IPS-15b (cell line): ENCODE data around the gene DNAJC13.

Source experiments
- H3K27me3 ChIP-seq: one replicate; pipeline ENCODE4 v1.6.1; 2013; ENCODE audit warnings: low read length; ENCODE audit not compliant: control insufficient read depth, insufficient read depth
- H3K36me3 ChIP-seq: one replicate; pipeline ENCODE4 v1.6.1; 2013; ENCODE audit warnings: low read length; ENCODE audit not compliant: control insufficient read depth, insufficient read depth
- H3K4me1 ChIP-seq: one replicate; pipeline ENCODE4 v1.6.1; 2013; ENCODE audit warnings: mild to moderate bottlenecking, low read length; ENCODE audit not compliant: control insufficient read depth, insufficient read depth
- H3K4me3 ChIP-seq: one replicate; pipeline ENCODE4 v1.5.1; 2013; ENCODE audit warnings: low read depth, low read length
- H3K9ac ChIP-seq: one replicate; pipeline ENCODE4 v1.6.1; 2013; ENCODE audit warnings: low read depth, mild to moderate bottlenecking, low read length
- H3K9me3 ChIP-seq: one replicate; pipeline ENCODE4 v1.6.1; 2013; ENCODE audit warnings: mild to moderate bottlenecking, low read length; ENCODE audit not compliant: control insufficient read depth, insufficient read depth

The DNAJC13 gene

GRCh38 chr3:132445817-132446216 is 28.5 kb downstream of the DNAJC13 start:
- no peaks in the 10 kb centered on the region for H3K27me3 ChIP-seq
- H3K9me3 ChIP-seq: no peaks in the 10 kb centered on the region
- H3K4me3 ChIP-seq: no peak overlapping the region
- H3K9ac ChIP-seq: no peak overlapping the region
- no peaks in the 10 kb centered on the region for H3K36me3 ChIP-seq
- H3K4me1 ChIP-seq: no peaks in the 10 kb centered on the region

GRCh38 chr3:132448216-132448961 is 31.1 kb downstream of the DNAJC13 start:
- Histone ChIP-seq H3K36me3 (no peaks in the 10 kb centered on the region), H3K27me3 (no peaks in the 10 kb centered on the region), H3K4me1 (no peaks in the 10 kb centered on the region), H3K9ac (no peak overlapping the region), H3K4me3 (no peak overlapping the region), H3K9me3 (no peaks in the 10 kb centered on the region)

GRCh38 chr3:132456136-132456535 is 38.8 kb downstream of the DNAJC13 start:
- H3K9ac ChIP-seq: no peak overlapping the region
- no peaks in the 10 kb centered on the region for H3K27me3 ChIP-seq
- H3K4me3 ChIP-seq: no peak overlapping the region
- H3K4me1 ChIP-seq: no peaks in the 10 kb centered on the region
- peaks cover 3% of the 10 kb centered on the region for H3K36me3 ChIP-seq
- no peaks in the 10 kb centered on the region for H3K9me3 ChIP-seq

GRCh38 chr3:132456571-132456970 is 39.3 kb downstream of the DNAJC13 start:
- Histone ChIP-seq H3K27me3 (no peaks in the 10 kb centered on the region), H3K4me1 (no peaks in the 10 kb centered on the region), H3K9ac (no peak overlapping the region), H3K9me3 (no peaks in the 10 kb centered on the region), H3K4me3 (no peak overlapping the region), H3K36me3 (peaks cover 3% of the 10 kb centered on the region)

GRCh38 chr3:132457286-132457685 is 40.0 kb downstream of the DNAJC13 start:
- H3K9me3 ChIP-seq: no peaks in the 10 kb centered on the region
- no peaks in the 10 kb centered on the region for H3K27me3 ChIP-seq
- H3K4me3 ChIP-seq: no peak overlapping the region
- peaks cover 3% of the 10 kb centered on the region for H3K36me3 ChIP-seq
- no peak overlapping the region for H3K9ac ChIP-seq
- H3K4me1 ChIP-seq: no peaks in the 10 kb centered on the region

GRCh38 chr3:132459551-132459950 is 42.2 kb downstream of the DNAJC13 start:
- no peak overlapping the region for H3K9ac ChIP-seq
- H3K36me3 ChIP-seq: peaks cover 3% of the 10 kb centered on the region
- H3K4me3 ChIP-seq: no peak overlapping the region
- H3K4me1 ChIP-seq: no peaks in the 10 kb centered on the region
- H3K27me3 ChIP-seq: no peaks in the 10 kb centered on the region
- no peaks in the 10 kb centered on the region for H3K9me3 ChIP-seq

GRCh38 chr3:132461544-132461943 is 44.2 kb downstream of the DNAJC13 start:
- Histone ChIP-seq H3K4me1 (no peaks in the 10 kb centered on the region), H3K36me3 (peaks cover 6% of the 10 kb centered on the region), H3K4me3 (no peak overlapping the region), H3K27me3 (no peaks in the 10 kb centered on the region), H3K9ac (no peak overlapping the region), H3K9me3 (no peaks in the 10 kb centered on the region)

GRCh38 chr3:132464066-132464465 is 46.8 kb downstream of the DNAJC13 start:
- Histone ChIP-seq H3K27me3 (no peaks in the 10 kb centered on the region), H3K36me3 (peaks cover 6% of the 10 kb centered on the region), H3K9ac (no peak overlapping the region), H3K9me3 (no peaks in the 10 kb centered on the region), H3K4me1 (peaks cover 2% of the 10 kb centered on the region), H3K4me3 (no peak overlapping the region)

- Histone ChIP-seq H3K9me3 (no peaks in the 10 kb centered on the region), H3K4me1 (peaks cover 5% of the 10 kb centered on the region), H3K4me3 (no peak overlapping the region), H3K36me3 (peaks cover 8% of the 10 kb centered on the region), H3K27me3 (no peaks in the 10 kb centered on the region), H3K9ac (no peak overlapping the region)
Measured at GRCh38 chr3:132469326-132469725, 52.0 kb downstream of the DNAJC13 start.

GRCh38 chr3:132486099-132486498 is 68.8 kb downstream of the DNAJC13 start:
- Histone ChIP-seq H3K27me3 (no peaks in the 10 kb centered on the region), H3K36me3 (peaks cover 4% of the 10 kb centered on the region), H3K4me3 (no peak overlapping the region), H3K9me3 (no peaks in the 10 kb centered on the region), H3K9ac (no peak overlapping the region), H3K4me1 (no peaks in the 10 kb centered on the region)

- H3K9me3 ChIP-seq: no peaks in the 10 kb centered on the region
- H3K4me1 ChIP-seq: no peaks in the 10 kb centered on the region
- H3K9ac ChIP-seq: no peak overlapping the region
- no peak overlapping the region for H3K4me3 ChIP-seq
- no peaks in the 10 kb centered on the region for H3K36me3 ChIP-seq
- no peaks in the 10 kb centered on the region for H3K27me3 ChIP-seq
Measured at GRCh38 chr3:132488151-132488550, 70.8 kb downstream of the DNAJC13 start.

- H3K9me3 ChIP-seq: no peaks in the 10 kb centered on the region
- H3K36me3 ChIP-seq: peaks cover 4% of the 10 kb centered on the region
- no peak overlapping the region for H3K4me3 ChIP-seq
- H3K27me3 ChIP-seq: no peaks in the 10 kb centered on the region
- H3K9ac ChIP-seq: no peak overlapping the region
- H3K4me1 ChIP-seq: no peaks in the 10 kb centered on the region
Measured at GRCh38 chr3:132499071-132499470, 81.8 kb downstream of the DNAJC13 start.
